ENCODE data around the gene TGFBR1. TPM values are rescaled to one million over a fixed set of nuclear protein-coding genes. Genes with fewer than 3 reads are reported as not detected.
A peak's percentile ranks its signal among the peaks of the same experiment; 100 is the strongest.
"Not testable (repeated sequence)": the region's sequence is repeated elsewhere in the genome, so short reads cannot be mapped to it uniquely, and the experiment has no call there.

TGFBR1 gene
- total RNA-seq, 1 donor from 2014 or later = 12.3 TPM

DNA sequence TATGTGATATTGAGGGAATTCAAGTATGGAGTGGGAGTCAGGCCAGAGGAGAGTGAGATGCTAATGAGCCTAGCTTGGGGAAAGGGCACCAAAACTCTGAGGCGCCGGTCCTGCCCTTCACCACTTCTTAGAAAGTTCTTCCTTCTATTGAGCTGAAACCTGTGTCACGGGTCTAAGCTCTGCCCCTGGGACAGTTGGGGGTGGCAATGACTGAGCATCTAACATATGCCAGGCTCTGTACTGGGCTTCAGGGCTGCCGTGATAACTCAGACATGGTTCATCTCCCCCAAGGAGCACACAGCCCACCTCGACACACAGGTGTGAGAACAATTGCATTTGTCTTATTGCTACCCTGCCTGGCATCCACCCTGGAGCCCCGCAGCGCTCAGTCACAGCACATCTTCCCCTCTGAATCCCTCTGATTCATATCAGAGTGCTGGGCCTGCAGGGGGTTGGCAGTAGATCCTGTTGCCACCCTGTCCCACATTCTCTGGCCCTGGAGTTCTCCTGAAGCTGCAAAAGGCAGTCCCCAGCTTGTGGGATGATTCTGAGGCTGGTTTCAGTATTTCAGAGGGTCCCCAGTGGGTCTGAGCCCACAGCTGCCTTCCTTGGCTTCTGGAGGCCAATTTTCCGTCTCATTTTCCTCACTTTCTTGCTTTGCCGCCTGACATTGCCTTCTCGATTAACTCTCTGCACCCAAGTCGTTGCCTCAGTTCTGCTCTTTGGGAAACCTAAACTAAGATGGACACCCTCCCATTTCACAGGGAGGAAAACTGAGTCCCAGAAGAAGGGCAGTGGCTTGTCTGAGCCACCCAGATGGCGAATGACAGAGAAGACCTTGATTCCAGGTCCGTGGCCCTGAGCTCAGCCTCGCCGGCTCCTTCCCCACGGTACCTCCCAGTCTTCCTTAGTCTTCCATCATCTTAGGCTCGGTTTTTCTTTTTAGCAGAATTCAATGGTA lies 74.3 kb downstream of the TGFBR1 start:
- ATAC-seq = no peak
- no peak for DNase-seq
- intact Hi-C loops (cut with micrococcal nuclease) = no loop called here

- intact Hi-C loops (cut with micrococcal nuclease) = no loop called here
- ATAC-seq (no peak), DNase-seq (no peak)
These were observed 75.3 kb downstream of the TGFBR1 start for GRCh38 chr9:99180199-99180598.

GRCh38 chr9:99180662-99181061 lies 75.7 kb downstream of the TGFBR1 start:
- intact Hi-C loops (cut with micrococcal nuclease) = no loop called here
- DNase-seq (no peak), ATAC-seq (no peak)

DNA sequence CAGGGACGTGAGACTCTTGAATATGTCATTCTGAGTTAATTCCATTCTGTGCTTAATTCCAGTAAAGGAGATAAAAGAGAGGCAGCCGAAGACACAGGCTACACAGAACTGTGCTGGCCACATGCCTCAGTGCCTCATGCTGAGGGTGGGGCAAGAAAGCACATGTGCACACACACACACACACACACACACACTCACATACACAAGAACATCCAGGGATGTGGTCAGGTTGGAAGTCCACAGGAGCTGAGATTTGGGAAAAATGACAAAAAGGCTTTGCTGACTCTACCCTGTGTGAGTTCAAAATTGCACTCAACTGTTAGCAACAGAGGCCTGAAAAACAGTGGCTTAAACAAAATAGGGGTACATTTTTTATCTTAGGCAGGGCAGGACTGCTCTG lies 76.3 kb downstream of the TGFBR1 start:
- no peak for DNase-seq
- no peak for ATAC-seq
- intact Hi-C loops (cut with micrococcal nuclease) = no loop called here

DNA sequence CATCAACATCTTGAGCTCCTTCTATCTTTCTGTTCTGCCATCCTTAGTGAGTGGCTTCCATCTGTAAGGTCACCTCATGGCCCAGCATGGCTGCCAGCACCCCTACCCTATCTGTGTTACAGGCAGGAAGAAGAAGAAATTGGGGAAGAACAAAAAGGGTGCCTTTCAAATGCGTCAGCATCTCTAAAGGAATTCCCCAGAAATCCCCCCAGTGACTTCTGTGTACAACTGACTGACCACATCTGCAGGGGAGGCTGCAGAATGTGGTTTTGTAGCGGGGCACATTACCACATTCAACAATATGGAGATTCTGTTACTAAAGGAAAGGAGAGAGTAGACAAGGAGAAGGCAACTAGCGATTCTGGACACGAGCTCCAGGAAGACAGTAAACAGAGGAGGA lies 76.7 kb downstream of the TGFBR1 start:
- ATAC-seq (no peak), DNase-seq (no peak)
- intact Hi-C loops (cut with micrococcal nuclease) = no loop called here

DNA sequence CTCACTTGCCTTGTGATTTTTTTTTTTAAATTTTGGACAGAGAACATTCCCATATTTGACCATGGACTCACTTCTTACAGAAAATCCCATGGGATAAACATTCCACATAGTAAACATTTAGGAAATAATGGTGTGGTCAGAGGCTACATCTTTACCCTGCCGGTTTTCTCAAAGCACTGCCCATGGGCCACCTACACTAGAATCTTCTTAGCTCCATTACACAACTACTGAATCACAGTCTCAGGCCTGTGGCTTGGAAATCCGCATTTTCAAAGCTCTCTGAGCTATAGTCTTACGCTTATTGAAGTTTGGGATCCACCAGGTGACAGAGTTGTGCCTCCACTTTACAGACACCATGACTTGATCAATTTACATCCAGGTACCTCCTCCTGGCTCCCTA lies 77.4 kb downstream of the TGFBR1 start:
- DNase-seq (no peak), ATAC-seq (no peak)
- intact Hi-C loops (cut with micrococcal nuclease) = no loop called here

DNA sequence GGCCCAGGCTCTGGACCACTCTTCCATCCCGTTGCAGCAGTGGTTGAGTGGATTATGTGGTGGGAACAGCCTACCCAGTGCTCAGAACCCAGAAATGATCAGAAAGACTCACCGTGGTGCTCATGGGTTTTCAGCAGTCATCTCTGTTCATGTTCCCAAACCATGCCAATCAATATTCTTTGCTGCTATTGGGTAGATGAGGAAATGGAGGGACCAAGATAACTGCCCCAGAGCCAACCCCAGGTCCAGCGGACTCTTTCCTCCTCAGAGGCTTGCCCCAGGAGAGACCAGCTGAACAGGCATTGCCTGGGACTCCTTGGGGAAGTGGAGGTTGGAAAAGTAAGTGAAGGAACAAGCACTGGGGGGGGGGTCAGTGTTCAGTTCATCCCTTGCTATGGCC lies 78.7 kb downstream of the TGFBR1 start:
- DNase-seq (no peak), ATAC-seq (no peak)
- intact Hi-C loops (cut with micrococcal nuclease) = no loop called here

DNA sequence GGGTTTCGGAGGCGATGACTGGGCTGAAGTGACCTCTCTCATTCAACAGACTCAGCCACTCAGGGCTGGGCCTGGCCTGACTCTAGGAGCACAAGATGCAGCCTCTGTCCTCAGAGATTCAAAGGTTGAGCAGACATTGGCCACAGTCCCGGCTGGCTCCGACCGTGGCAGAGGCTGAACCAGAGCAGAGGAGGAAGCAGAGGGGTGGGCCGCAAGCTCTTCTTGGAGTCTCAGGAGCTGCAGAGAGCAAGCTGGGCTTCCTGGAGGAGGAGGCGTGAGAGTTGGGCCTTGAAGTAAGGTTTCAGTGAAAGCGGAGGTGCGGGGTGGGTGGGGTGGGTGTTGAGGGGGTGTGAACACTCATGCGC lies 79.2 kb downstream of the TGFBR1 start:
- DNase-seq (peak; percentile 60), ATAC-seq (peak; percentile 37)
- intact Hi-C loops (cut with micrococcal nuclease) = no loop called here

DNA sequence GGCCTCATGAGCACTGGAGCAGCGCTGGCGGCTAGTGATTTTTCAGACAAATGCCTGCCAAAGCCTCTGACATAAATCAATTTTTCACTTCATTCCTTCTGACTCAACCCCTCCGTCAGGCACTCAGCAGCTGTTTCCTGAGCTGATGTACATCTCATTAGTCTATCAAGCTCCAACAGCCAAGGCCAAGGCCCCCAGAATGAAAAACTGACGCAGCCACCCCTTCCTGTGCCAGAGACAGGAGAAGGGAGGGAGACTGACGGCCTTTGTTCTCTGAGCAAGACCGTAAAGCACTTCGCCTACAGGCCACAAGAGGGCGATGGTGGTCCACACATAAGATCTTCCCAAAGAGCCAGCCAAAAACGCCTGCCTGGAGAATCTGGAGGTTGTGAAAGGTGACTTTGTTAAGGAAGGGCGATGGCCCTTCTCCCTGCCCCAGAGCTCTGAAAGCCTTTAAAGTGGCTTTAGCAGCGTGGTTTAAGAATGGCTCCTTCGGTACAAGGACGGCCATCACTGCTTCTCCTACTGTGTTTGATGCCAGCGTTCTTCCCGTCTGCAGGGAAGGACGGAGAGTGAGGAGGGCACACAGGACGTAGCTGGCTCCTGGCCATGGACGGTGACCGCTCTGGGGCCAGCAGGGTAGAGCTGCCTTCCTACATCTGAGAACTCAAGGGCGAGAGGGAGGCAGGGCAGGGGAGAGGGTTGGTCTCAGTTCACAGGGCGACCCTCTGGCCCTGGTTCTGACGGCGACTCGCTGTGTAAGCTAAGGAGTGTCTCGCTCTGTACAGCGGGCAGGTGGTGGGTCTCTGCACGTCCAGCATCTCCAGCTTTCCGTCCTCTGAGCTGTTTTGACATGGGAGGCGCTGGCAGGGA lies 79.8 kb downstream of the TGFBR1 start:
- peak; percentile 96 for ATAC-seq
- intact Hi-C loops (cut with micrococcal nuclease) = no loop called here
- DNase-seq = peak; percentile 90

- intact Hi-C loops (cut with micrococcal nuclease) = no loop called here
- no peak for ATAC-seq
- DNase-seq = no peak
These were observed 80.4 kb downstream of the TGFBR1 start for GRCh38 chr9:99185348-99185632.

DNA sequence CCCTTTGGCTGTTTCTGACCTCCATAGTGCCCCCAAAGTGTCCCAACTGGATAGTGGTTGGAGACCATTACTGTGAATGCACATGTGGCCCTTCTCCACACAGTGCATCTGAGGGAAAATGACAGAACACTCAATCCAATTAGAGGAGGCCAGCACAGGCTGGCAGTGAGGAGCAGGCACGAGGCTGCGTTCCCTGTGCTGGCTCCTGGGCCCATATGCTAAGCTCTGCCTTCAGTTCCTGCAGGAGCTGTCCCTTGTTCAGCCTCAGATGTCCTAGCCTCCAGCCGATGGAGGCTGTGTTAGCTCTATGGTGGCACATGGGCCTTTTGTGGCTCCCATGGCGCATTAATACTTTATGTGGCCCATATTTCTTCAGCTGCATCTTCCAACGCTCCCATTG lies 81.0 kb downstream of the TGFBR1 start:
- intact Hi-C loops (cut with micrococcal nuclease) = no loop called here
- no peak for ATAC-seq
- no peak for DNase-seq

- intact Hi-C loops (cut with micrococcal nuclease) = no loop called here
- ATAC-seq = no peak
- DNase-seq = no peak
These were observed 82.4 kb downstream of the TGFBR1 start for GRCh38 chr9:99187311-99187710.

GRCh38 chr9:99189186-99189585 lies 84.3 kb downstream of the TGFBR1 start:
- DNase-seq = no peak
- no peak for ATAC-seq
- intact Hi-C loops (cut with micrococcal nuclease) = no loop called here

- no peak for ATAC-seq
- intact Hi-C loops (cut with micrococcal nuclease) = no loop called here
- no peak for DNase-seq
These were observed 85.1 kb downstream of the TGFBR1 start for GRCh38 chr9:99189887-99190596.

DNA sequence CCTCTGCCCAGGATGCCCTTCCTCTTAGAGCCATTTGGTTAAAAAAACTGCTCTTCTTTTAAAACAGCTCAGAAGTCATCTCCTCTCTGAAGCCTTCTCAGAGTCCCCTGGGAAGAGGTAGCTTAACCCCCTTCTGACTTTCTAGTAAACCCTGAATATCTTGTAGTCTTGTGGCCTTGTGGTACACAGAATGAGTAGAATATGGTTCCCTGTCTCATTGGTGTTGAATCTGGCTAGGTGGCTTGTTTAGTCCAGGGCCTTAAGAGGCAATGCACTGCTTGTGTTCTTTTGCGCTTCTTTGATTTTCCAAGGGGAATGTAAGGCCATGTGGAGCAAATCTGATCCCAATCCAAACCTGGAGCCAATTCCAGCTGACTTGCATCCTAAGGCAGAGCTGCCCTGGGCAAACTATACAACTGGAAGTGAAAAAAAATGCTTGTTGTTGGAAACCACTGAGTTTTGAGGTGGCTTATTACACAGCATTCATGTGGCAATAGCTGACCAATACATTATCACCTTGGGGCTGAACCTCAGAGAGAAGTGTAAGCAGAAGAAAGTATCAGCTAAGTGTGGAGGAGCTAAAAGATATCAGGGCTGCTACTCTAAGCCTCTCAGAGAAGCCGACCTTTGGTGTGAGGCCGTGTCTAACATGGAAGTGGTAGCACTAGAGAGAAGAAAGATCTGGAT lies 85.8 kb downstream of the TGFBR1 start:
- DNase-seq = no peak
- ATAC-seq = no peak
- intact Hi-C loops (cut with micrococcal nuclease) = no loop called here

GRCh38 chr9:99192786-99193465 lies 88.0 kb downstream of the TGFBR1 start:
- intact Hi-C loops (cut with micrococcal nuclease) = no loop called here
- DNase-seq = no peak
- ATAC-seq = no peak

DNA sequence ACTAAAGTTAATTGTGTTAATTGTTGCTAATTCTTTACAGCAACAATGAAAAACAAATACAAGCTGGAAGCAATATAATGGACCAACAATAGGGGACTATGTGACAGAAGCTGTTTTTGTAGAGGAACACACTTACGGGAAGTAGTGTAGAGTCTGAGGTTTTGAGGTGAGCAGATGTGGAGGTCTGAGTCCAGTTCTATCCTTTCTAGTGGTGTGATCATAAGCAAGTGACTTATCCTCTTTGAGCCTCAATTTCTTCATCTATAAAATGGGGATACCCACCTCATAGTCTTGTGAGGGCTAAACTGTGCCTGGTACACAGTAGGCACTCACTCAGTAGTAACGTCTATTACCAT lies 88.5 kb downstream of the TGFBR1 start:
- ATAC-seq (no peak), DNase-seq (no peak)
- intact Hi-C loops (cut with micrococcal nuclease) = no loop called here

DNA sequence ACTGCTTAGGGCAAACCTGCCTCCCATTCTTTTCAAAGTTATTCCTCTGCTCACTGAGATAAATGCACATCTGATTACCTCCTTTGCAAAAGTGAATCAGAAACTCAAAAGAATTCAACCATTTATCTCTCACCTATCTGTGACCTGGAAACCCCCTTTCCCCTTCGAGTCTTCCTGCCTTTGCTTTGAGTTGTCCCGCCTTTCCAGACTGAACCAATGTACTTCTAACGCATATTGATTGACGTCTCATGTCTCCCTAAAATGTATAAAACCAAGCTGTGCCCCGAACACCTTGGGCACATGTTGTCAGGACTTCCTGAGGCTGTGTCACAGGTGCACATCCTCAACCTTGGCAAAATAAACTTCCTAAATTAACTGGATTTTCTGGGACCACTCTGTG lies 91.6 kb downstream of the TGFBR1 start:
- intact Hi-C loops (cut with micrococcal nuclease); DNase-seq; ATAC-seq: not testable (repeated sequence)

GRCh38 chr9:99197124-99197630 lies 92.3 kb downstream of the TGFBR1 start:
- ATAC-seq (no peak), DNase-seq (no peak)
- intact Hi-C loops (cut with micrococcal nuclease) = no loop called here

Data from left ventricle myocardium superior (tissue), 1 donor.